H1 (cell line): ENCODE data around the gene LENG1. TPM values are rescaled to one million over a fixed set of nuclear protein-coding genes. Genes with fewer than 3 reads are reported as not detected.
"Not testable (repeated sequence)": the region's sequence is repeated elsewhere in the genome, so short reads cannot be mapped to it uniquely, and the experiment has no call there.

Experiments used
- CTCF ChIA-PET: fragments of 300-600 bp; sonication (Branson Sonifier 250); formaldehyde crosslinking; loops from one replicate; lab custom pipeline; 2021; ENCODE audit not compliant: partially characterized antibody; lab: Charles Lee
- POLR2A ChIA-PET: fragments of 300-600 bp; sonication (Branson Sonifier 250); formaldehyde crosslinking; loops from one replicate; lab custom pipeline; 2021; ENCODE audit warnings: inconsistent platforms; ENCODE audit not compliant: partially characterized antibody; lab: Charles Lee
- DNase-seq, 2 experiments: peaks; one replicate each; pipeline versions ENCODE4 v3.0.0 to v3.0.0-alpha.2; 2010 to 2022; ENCODE audit warnings: low spot score in 2 of 2, low read depth in 1 of 2, mixed read lengths in 1 of 2
- FAIRE-seq: peaks from 2 replicates; lab custom pipeline; 2011; peaks lifted over from hg19 to GRCh38; lab: Jason Lieb, UNC
- H2AFZ ChIP-seq: 2 replicates; pipeline ENCODE4 v1.8.1; 2012; ENCODE audit warnings: low read length, inconsistent platforms
- H2AK5ac ChIP-seq: 2 replicates; pipeline ENCODE4 v1.6.1; 2013; ENCODE audit warnings: low read depth, low read length
- H2BK120ac ChIP-seq: replicated peaks from 2 replicates; pipeline ENCODE3; 2013; ENCODE audit warnings: low read depth, low read length, inconsistent platforms
- H2BK12ac ChIP-seq: 2 replicates; pipeline ENCODE4 v1.6.1; 2013; ENCODE audit warnings: low read depth, low read length
- H2BK15ac ChIP-seq: 2 replicates; pipeline ENCODE4 v1.6.1; 2013; ENCODE audit warnings: low read length
- H2BK20ac ChIP-seq: 2 replicates; pipeline ENCODE4 v1.6.1; 2013; ENCODE audit warnings: low read length
- H2BK5ac ChIP-seq: 2 replicates; pipeline ENCODE4 v1.6.1; 2013; ENCODE audit warnings: low read depth, low read length
- H3K14ac ChIP-seq: 2 replicates; pipeline ENCODE4 v1.6.1; 2013; ENCODE audit warnings: inconsistent platforms; ENCODE audit not compliant: insufficient read length
- H3K18ac ChIP-seq: 2 replicates; pipeline ENCODE4 v1.6.1; 2013; ENCODE audit warnings: low read length; ENCODE audit errors: extremely low read depth
- H3K23ac ChIP-seq: 2 replicates; pipeline ENCODE4 v1.6.1; 2013; ENCODE audit warnings: inconsistent platforms; ENCODE audit not compliant: insufficient read length
- H3K23me2 ChIP-seq: 2 replicates; pipeline ENCODE4 v1.6.1; 2013; ENCODE audit warnings: low read depth, low read length
- H3K27ac ChIP-seq: 2 replicates; pipeline ENCODE4 v1.6.1; 2011; ENCODE audit warnings: low read depth, low read length, inconsistent platforms
- H3K27me3 ChIP-seq, 4 experiments: replicated peaks in 1 of 4; 1 replicate in 1 of 4; 2 replicates in 3 of 4; pipeline versions ENCODE4 v1.6.1 to v1.8.1; 2011 to 2013; ENCODE audit warnings: low read length in 3 of 4, mild to moderate bottlenecking in 3 of 4, inconsistent platforms in 2 of 4, mixed read lengths in 2 of 4, moderate library complexity in 1 of 4; ENCODE audit not compliant: control insufficient read depth in 3 of 4, insufficient read depth in 3 of 4; ENCODE audit errors: extremely low read depth in 1 of 4
- H3K36me3 ChIP-seq, 4 experiments: 2 replicates each; pipeline versions ENCODE4 v1.6.1 to v1.8.1; 2011 to 2013; ENCODE audit warnings: mild to moderate bottlenecking in 4 of 4, low read length in 3 of 4, moderate library complexity in 2 of 4, control low read depth in 1 of 4, inconsistent platforms in 1 of 4; ENCODE audit not compliant: insufficient read depth in 4 of 4, control insufficient read depth in 2 of 4
- H3K4ac ChIP-seq: replicated peaks from 2 replicates; pipeline ENCODE3; 2013; ENCODE audit warnings: low read length, low read depth, mixed read lengths, inconsistent platforms; ENCODE audit not compliant: insufficient read length
- H3K4me1 ChIP-seq, 4 experiments: replicated peaks in 1 of 4; 1 replicate in 1 of 4; 2 replicates in 3 of 4; pipeline versions ENCODE4 v1.6.1 to v1.8.1; 2011 to 2013; ENCODE audit warnings: low read length in 3 of 4, inconsistent platforms in 2 of 4, mixed read lengths in 1 of 4; ENCODE audit not compliant: insufficient read depth in 4 of 4, control insufficient read depth in 3 of 4
- H3K4me2 ChIP-seq, 2 experiments: 2 replicates each; pipeline versions ENCODE4 v1.6.1 to v1.8.1; 2011 to 2013; ENCODE audit warnings: low read depth in 2 of 2, low read length in 2 of 2, control low read depth in 1 of 2, inconsistent platforms in 1 of 2, mild to moderate bottlenecking in 1 of 2; ENCODE audit not compliant: insufficient read depth in 1 of 2
- H3K4me3 ChIP-seq, 4 experiments: fragments of 200-600, 300-600 bp in 1 of 4; sonication (generic), shearing (Covaris generic), sonication (Bioruptor Twin) in 1 of 4; 2 replicates each; pipeline versions ENCODE4 v1.5.1 to v1.8.1; 2011 to 2016; ENCODE audit warnings: low read length in 4 of 4, low read depth in 3 of 4, control low read depth in 2 of 4, inconsistent platforms in 2 of 4, mild to moderate bottlenecking in 2 of 4, mixed read lengths in 1 of 4, moderate library complexity in 1 of 4; ENCODE audit not compliant: insufficient read depth in 2 of 4; ENCODE audit errors: extremely low read depth in 1 of 4
- H3K56ac ChIP-seq: replicated peaks from 2 replicates; pipeline ENCODE3; 2013; ENCODE audit warnings: low read depth, mild to moderate bottlenecking, mixed read lengths, low read length, inconsistent platforms; ENCODE audit not compliant: insufficient read length
- H3K79me1 ChIP-seq: 2 replicates; pipeline ENCODE4 v1.6.1; 2013; ENCODE audit warnings: low read depth, low read length, control low read depth
- H3K79me2 ChIP-seq, 2 experiments: 2 replicates each; pipeline versions ENCODE4 v1.6.1 to v1.8.1; 2012 to 2013; ENCODE audit warnings: low read length in 2 of 2, mild to moderate bottlenecking in 2 of 2, inconsistent platforms in 1 of 2; ENCODE audit not compliant: insufficient read depth in 2 of 2, control insufficient read depth in 1 of 2
- H3K9ac ChIP-seq, 4 experiments: replicated peaks in 1 of 4; 1 replicate in 1 of 4; 2 replicates in 3 of 4; pipeline versions ENCODE4 v1.6.1 to v1.8.1; 2011 to 2013; ENCODE audit warnings: low read depth in 3 of 4, low read length in 3 of 4, control low read depth in 2 of 4, mild to moderate bottlenecking in 2 of 4, moderate library complexity in 2 of 4, inconsistent platforms in 1 of 4; ENCODE audit errors: extremely low read depth in 1 of 4
- H3K9me3 ChIP-seq, 2 experiments: 2 replicates each; pipeline versions ENCODE4 v1.6.1 to v1.8.1; 2012 to 2013; ENCODE audit warnings: mild to moderate bottlenecking in 2 of 2, moderate library complexity in 2 of 2, control low read depth in 1 of 2, inconsistent platforms in 1 of 2, low read depth in 1 of 2, low read length in 1 of 2, mixed read lengths in 1 of 2; ENCODE audit not compliant: insufficient read depth in 2 of 2
- H4K20me1 ChIP-seq, 2 experiments: replicated peaks in 1 of 2; 2 replicates each; pipeline versions ENCODE3 to v1.8.1; 2011 to 2013; ENCODE audit warnings: inconsistent platforms in 2 of 2, low read length in 2 of 2, mild to moderate bottlenecking in 1 of 2; ENCODE audit not compliant: insufficient read depth in 2 of 2, control insufficient read depth in 1 of 2
- H4K5ac ChIP-seq: 2 replicates; pipeline ENCODE4 v1.6.1; 2013; ENCODE audit warnings: low read length, low read depth, mixed read lengths, inconsistent platforms; ENCODE audit not compliant: insufficient read length
- H4K8ac ChIP-seq: 2 replicates; pipeline ENCODE4 v1.8.0; 2013; ENCODE audit warnings: mild to moderate bottlenecking, moderate library complexity, low read length, inconsistent platforms; ENCODE audit not compliant: insufficient read depth; ENCODE audit errors: extremely low read depth
- H4K91ac ChIP-seq: replicated peaks from 2 replicates; pipeline ENCODE3; 2013; ENCODE audit warnings: low read length, mixed read lengths, inconsistent platforms; ENCODE audit not compliant: insufficient read length
- WGBS, 2 experiments: shearing (Covaris generic) in 1 of 2; methylation state at CpG; one replicate each; pipeline versions ENCODE4 v1.1.6 to v1.1.7; 2013 to 2015; ENCODE audit warnings: low lambda C conversion rate in 2 of 2, mixed read lengths in 2 of 2, inconsistent platforms in 1 of 2, low coverage in 1 of 2, missing lambda C conversion rate in 1 of 2; ENCODE audit not compliant: insufficient replicate concordance in 2 of 2, insufficient coverage in 1 of 2, insufficient read length in 1 of 2; ENCODE audit errors: extremely low coverage in 1 of 2, missing lambda C conversion rate in 1 of 2; 5-methylcytosine and 5-hydroxymethylcytosine counted together
- polyA plus RNA-seq, 7 experiments: library from polyadenylated mRNA; depleted of rRNA in 3 of 7; stranded (reverse) in 5 of 7; unstranded in 2 of 7; fragments of >200 nt in 5 of 7; fragments of 200-250 nt in 2 of 7; gene quantifications; 1 replicate in 5 of 7; 2 replicates in 1 of 7; 4 replicates in 1 of 7; pipeline versions ENCODE4 v1.2.1 to v1.2.3, GENCODE V29; 2011 to 2013; ENCODE audit warnings: missing spikeins in 2 of 7, mixed read lengths in 2 of 7
- total RNA-seq: library from RNA; stranded (reverse); fragmentation: NEBNext Ultra II Directional; extraction: Animal tissue kit (Norgen Biotek cat#: 25700); gene quantifications from 2 replicates; pipeline ENCODE4 v1.2.1, GENCODE V29; 2021

LENG1 gene
- total and polyA plus RNA-seq, 2 of the 8 experiments (the other 6 are each of a cell fraction or from before 2014, with no cell fraction given): 1.2 to 4.4 TPM

- CTCF ChIA-PET: interaction anchor here (1.0 to 2.1 kb wide), 2 partner anchors 9 to 209 kb away, joined by 3 to 6 read pairs; partner anchors contain the start of gene TMC4
Measured at GRCh38 chr19:54181894-54182293, 22.4 kb upstream of the LENG1 start.

More at GRCh38 chr19:54181894-54182293, 22.4 kb upstream of the LENG1 start:
- H2AFZ ChIP-seq, H2BK5ac ChIP-seq, H2BK12ac ChIP-seq, H4K8ac ChIP-seq, H3K9me3 ChIP-seq, H4K91ac ChIP-seq, H3K79me2 ChIP-seq, H2BK20ac ChIP-seq, H3K18ac ChIP-seq, H3K27me3 ChIP-seq, H3K4me2 ChIP-seq, FAIRE-seq, H3K14ac ChIP-seq, H3K23me2 ChIP-seq, H3K79me1 ChIP-seq, H3K4me3 ChIP-seq, H2BK15ac ChIP-seq, H4K5ac ChIP-seq, H3K23ac ChIP-seq, H3K56ac ChIP-seq, H2BK120ac ChIP-seq, H3K9ac ChIP-seq, H3K4ac ChIP-seq, DNase-seq, H3K4me1 ChIP-seq, H2AK5ac ChIP-seq, H3K27ac ChIP-seq: not testable (repeated sequence)
- Histone ChIP-seq H4K20me1 (peaks cover 10 to 19% of the 10 kb centered on the region in 2 experiments), H3K36me3 (peaks cover 6 to 14% (median 7%) of the 10 kb centered on the region in 4 experiments; a peak in 6 of 8 replicates)
- 92% methylated on average over 2 of the region's 3 CpGs; no CpG with 5 or more reads in 1 of the 2 experiments for WGBS, 2 experiments
- POLR2A ChIA-PET: interaction anchor here (0.6 to 28.7 kb wide), 3 partner anchors 10 to 153 kb away, joined by 3 to 909 read pairs (median 5); partner anchors contain the start of gene RPS9
